DLD1 (cell line): Measurements from ENCODE around the gene GGT5.
"Not testable (repeated sequence)": the region's sequence is repeated elsewhere in the genome, so short reads cannot be mapped to it uniquely, and the experiment has no call there.

ENCODE experiments used
- in situ Hi-C: cut with HindIII; loops from 2 replicates; pipeline ENCODE4 v1.10.0; 2017; ENCODE audit warnings: low sequenced_read_pairs

The GGT5 gene

DNA sequence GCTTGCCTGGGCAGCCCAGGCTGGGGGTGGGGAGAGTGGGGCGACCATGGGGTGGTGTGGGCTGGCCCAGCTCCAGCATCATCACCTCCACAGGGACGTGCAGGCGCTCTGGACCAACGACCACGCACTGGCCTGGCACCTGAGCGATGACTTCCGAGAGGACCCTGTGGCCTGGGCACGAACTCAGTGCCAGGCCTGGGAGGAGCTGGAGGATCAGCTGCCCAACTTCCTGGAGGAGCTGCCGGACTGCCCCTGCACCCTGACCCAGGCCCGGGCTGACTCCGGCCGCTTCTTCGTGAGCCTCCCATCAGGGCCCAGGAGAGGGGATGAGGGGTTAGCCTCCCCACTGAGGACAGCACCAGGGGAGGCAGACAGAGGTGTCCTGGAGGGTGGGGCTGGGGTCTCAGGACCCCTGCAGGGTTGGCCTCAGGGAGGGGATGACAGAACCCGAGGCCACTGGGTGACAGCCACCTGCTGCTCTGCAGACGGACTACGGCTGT is 59.8 kb downstream of the GGT5 start:
- in situ Hi-C loops = no loop called here

DNA sequence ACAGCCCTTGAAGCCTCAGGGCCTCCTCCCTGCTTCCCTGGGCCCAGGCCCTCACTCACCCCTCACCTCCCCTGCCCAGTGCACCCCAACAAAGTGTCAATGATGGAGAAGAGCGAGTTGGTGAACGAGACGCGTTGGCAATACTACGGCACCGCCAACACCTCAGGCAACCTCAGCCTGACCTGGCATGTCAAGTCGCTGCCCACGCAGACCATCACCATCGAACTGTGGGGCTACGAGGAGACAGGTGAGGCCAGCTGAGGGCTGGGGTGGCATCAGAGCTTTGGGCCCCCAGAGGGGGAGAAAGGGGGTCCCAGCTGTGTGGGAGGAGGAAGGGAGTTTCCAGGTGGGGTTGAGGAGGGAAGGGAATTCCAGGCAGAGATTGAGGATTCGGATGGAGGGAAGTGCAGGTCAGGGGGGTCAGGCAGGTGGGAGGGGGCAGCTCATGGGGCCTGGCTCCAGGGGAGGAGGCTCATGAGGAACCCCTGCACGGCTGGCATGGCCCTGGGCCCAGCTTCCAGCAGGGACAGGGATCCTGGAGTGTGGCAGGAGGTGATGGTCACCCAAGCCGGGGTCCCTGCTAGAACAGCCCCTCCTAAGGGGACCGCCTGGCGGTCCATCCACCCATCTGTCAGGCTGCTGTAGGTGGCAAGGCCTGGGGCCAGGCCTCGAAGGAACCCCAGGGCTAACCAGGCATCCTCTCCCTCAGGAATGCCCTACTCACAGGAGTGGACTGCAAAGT is 60.7 kb downstream of the GGT5 start:
- in situ Hi-C loops = no loop called here

DNA sequence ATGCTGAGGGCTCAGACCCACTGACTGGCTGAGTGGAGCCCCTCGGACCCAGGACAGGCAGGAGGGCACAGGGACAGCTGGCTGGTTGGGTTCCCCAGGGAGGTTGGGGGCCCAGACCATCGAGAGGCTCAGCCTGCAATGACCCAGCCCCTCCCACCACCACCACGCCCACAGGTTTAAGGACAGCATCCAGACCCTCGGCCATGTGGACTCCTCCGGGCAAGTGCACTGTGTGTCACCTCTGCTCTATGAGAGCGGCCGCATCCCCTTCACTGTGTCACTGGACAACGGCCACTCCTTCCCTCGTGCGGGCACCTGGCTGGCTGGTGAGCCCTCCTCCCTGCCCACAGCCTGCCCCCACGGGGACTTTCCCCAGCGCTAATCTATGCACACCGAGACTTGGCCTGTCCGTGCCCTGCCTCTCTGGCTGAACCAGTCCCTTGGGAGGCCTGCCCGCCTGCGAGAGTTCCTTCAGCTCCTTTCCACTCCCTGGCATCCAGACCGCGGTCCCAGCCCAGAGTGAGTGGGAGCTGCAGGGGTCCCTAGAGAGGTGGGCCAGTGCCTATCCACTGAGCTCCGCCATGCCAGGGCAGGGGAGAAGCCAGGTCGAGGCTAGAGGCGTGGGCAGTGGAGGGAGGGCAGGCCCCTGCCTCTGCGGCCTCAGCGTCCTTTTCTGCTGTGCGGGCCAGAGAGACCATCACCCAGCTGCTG is 61.4 kb downstream of the GGT5 start:
- in situ Hi-C loops = no loop called here

DNA sequence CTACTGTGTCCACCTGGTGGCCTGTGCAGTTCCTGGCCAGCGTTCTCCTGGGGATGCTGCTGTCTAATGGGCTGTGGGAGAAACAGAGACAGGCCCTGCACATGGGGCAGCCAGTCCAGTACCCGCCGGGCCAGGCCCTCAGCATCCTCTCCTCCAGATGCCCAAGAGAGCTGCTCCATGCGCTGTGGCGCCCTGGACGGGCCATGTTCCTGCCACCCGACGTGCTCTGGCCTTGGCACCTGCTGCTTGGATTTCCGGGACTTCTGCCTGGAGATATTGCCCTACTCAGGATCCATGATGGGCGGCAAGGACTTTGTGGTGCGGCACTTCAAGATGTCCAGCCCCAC is 62.0 kb downstream of the GGT5 start:
- in situ Hi-C loops = not testable (repeated sequence)

DNA sequence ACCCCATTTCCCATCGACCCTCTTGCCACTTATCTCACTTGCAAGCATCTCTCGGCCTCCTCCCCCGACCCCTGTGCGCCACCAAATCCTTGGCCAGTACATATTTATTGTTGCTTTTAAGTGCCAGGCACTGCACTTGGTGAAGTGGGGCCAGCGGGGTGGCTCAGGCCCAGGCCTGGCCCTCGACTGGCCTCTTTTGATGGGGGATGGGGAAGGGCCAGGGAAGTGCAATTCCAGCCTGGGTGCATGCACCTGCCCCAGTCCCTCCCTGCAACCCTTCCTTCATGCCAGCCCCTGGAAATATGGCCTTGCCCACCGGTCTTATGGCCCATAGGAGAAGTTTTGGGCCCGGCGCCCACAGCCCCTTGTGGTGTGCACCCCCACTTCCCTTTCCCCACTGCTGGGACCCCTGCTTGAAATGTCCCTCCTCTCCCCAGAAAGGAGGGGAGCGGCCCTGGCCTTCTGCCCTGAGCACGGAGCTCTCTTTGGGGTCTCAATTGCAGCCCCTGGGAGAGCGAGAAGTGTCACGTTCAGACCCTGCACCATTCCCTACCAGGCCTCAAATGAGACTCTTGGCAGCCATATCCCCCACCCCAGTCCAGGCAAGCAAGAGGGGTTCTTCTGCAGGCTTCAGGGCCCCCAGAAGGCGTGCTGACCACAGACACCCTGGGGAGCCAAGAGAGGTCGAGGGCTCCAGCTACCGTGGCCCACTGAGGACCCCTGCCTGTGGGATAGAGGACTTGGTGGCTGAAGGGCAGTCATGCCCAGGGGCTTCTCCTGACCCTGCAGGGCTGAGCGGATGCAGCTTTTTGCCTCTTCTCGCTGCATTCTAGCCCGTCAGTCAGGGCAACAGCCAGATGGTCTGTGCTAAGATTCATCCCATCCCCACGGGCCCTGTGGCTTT is 62.6 kb downstream of the GGT5 start:
- in situ Hi-C loops = no loop called here

DNA sequence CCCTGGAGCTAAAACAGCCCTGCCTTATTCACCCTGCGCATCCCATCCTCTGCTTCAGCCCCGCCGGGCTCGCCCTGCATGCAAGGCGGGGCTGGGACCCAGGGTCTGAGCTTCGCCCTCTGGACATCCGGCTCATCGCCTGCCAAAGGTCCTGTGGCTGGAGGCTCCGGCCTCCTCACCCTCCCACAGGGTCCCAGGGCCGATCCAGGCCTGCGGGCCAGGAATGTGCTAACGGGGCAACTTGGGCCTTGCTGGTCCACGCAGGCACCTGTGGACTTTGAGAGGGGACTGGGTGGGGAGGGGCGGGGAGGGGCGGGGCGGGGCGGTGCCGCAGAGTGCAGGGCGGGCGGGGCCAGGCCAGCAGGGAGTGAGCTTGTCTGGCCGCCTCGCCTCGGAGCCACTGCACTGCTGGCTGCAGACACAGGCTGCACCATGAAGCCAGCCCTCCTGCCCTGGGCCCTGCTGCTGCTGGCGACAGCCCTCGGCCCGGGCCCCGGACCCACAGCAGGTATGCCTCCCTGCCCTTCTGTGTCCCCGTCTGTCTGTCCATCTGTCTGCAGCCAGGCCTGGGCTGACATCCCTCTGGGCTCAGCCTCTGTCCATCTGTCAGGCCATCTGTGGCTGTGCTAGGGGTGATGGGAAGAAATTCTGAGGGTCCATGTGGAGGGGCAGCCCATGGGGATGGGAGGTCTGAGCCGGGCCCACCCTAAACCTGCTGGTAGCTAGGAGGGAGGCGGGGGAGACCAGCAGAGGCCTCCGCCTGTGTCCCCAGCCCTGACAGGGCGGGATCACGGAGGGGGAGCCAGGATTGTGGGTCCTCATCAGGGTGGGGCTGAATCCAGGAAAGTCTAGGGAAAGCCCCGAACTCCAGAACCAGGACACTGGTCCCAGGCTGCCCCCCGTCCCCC is 63.5 kb downstream of the GGT5 start, which contains the start of gene SUSD2:
SUSD2 (plus strand) TSS at position 400 of the 908 bp plus-strand sequence; CDS start at position 433, 33 bp downstream.
- in situ Hi-C loops = no loop called here

DNA sequence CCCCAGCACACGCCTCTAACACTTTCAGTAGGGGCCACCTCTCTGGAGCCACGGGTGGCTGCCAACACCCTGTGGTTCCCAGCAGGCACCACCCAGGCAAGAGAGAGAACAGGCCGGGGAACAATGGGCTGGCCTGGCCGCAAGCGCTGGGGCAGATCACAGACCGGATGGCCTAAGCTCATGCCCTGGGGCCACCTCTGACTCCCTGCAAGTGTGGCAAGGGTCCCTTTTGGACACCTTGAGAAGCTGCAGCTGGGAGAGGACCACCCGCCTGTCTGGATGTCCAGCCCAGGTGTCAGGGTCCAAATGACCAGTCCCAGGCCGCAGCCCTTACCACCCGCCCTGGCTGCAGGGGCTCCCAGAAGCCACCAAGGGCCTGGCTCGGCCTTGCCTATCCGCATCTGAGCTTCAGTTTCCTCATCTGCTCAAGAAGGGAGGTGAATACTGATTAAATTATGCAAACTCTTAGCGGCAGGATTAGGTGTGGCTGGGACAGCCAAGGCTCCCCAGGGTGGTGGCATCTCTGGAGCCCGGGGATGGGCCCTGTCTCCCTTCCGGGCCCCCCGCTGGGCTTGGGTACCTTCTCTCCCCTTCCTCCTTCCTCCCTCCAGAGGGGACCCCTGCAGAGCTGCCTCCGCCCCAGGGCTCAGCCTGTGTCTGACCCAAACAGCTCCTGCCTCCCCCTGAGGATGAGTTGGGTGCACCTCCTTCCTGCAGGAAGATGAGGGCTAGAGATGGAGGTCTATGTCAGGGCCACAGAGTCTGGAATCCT is 64.4 kb downstream of the GGT5 start:
- in situ Hi-C loops = no loop called here

DNA sequence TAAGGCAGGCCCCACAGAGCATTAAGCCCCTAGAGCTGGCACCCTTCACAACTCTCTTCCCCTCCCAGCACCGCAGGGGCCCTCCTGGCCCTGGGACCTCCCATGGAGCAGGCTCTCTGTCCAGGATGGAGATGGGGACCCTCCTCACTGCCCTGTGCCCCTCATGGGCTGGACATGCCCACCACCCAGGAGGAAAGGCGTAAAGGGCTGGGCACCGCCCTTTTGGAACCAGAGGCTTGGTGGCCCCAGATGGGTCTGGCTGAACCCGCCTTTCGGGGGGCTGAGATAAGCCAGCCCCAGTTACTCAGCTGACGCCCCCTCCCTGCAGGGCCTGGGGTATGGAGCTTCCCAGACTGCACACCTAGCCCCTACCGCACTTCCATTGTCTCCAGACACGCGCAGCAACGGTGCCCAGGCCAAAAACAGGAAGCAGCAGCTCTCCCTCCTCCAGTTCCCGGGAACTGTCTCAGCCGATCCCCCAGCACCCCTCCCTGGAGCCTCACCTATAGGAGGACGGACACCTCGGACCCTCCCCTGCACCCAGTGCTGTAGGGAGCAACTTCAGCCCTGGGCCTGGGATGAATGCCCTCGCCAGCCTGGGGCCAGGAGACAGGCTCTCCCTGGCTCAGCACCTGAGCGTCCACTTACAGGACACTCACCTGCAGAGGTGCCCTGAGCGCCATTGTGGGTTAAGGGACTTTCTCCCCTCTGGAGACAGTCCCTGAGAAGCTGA is 65.2 kb downstream of the GGT5 start:
- in situ Hi-C loops = no loop called here

DNA sequence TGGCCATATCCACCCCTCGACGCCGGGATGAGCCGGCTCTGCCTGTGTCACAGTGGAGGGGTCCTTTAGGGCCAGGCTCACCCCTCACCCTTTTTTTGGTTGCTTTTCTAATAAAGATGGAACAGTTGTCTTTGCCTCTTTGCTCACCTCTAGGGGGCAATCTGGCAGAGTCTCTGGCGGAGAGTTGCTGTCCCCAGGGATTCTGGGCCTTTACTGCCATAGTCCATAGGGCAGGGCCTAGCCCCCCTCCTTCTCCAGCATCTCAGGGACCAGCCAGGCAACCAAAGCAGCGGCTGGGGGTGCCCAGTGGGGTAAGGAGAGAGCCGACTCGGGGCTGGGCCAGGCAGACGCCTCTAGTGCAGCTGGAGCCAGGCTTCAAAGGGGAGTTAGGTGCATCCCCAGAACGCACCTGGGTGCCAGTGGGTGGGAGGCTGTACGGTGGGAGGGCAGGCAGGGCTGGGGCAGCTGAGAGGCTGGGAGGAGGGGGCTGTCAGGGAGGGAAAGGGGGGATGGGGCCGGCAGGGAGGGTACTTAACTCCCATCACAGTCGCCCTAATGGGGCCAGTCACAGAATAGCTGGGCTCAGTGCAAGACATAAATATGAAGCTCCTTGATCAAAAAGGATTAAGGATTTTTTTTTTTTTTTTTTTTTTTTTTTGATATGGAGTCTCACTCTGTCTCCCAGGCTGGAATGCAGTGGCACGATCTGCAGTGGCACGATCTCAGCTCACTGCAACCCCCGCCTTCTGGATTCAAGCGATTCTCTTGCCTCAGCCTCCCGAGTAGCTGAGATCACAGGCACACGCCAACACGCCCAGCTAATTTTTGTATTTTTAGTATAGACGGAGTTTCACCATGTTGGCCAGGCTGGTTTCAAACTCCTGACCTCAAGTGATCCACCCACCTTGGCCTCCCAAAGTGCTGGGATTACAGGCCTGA is 66.1 kb downstream of the GGT5 start:
- in situ Hi-C loops = no loop called here

DNA sequence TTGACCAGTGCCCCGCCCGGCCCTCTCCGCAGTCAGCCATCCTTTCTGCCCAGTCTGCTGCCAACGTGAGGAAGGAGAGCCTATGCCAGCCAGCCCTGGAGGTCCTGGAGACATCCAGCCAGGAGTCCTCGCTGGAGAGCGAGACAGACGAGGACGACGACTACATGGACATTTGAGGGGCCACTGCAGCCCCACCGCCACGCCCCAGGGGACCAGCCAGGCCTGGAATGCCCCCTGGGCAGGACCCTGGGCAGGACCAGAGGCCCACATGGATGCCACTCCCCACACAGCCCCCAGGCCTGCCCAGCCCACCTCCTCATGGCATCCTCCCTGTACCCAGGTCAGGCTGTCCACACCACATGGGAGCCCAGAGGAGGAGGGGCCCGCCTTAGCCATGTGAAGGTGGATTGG is 66.9 kb downstream of the GGT5 start:
- in situ Hi-C loops = no loop called here

DNA sequence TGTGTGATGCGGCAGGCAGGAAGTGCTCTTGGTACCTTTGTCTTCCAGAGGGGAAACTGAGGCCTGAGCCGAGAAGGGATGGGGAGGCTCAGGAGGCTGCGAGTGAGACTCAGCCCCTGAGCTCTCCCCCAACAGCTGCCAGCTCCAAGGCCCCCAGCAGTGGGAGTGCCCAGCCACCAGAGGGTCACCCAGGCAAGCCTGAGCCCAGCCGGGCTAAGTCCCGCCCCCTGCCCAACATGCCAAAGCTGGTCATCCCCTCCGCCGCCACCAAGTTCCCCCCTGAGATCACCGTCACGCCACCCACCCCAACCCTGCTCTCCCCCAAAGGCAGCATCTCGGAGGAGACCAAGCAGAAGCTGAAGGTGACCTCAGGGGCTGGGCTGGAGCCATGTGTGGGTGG is 67.4 kb downstream of the GGT5 start:
- in situ Hi-C loops = no loop called here

DNA sequence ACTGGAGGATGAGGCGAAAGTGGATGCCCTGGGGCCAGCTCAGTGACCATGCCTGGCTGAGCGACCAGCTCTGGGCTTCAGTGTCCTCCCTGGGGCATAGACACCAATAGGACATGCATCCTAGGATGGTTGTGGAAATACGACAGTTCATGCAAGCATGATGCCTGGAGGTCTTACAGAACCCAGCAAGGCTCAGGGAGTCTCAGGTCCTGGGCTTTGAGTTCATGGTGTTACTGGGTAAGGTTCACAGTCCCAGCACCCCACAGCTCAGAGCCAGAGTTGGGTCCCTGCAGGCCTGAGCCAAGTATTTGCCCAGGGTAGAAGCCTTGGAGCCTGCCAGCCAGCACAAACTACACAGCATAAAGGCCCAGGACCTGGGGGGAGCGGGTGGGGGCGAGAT is 67.8 kb downstream of the GGT5 start:
- in situ Hi-C loops = no loop called here

DNA sequence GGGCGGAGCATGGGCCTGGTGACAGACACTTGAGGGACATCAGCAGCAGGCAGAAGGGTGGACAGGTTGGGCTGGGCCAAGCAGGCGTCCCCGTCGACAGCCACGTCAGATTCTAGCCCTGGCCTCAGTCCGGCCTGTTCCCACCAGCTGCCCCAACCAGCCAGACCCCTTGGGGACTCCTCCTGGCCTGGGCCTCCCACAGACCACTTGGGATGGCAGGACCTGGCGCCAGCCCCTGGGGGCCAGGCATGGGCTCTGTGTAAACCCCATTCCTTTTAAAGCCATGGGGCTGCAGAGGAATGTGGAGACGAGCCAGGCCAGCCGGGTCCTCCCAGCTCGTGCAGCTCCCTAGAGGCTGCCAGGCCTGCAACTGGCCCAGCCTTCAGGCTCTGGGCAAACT is 68.3 kb downstream of the GGT5 start:
- in situ Hi-C loops = no loop called here

DNA sequence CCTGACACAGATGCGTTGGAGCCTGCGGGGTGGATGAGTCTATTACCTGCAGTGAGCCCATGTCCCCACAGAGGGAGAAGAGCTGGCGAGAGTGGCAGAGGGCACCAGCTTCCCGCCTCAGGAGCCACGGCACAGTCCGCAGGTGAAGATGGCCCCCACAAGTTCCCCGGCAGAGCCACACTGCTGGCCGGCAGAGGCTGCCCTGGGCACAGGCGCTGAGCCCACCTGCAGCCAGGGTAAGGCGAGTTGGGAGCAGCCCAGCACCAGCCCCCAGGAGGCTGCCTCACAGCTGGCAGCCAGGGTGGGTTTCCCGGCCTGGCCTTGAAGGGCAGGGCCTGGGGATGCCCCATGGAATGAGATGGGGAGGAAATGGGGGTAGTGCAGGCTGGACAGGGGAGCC is 68.8 kb downstream of the GGT5 start:
- in situ Hi-C loops = no loop called here

DNA sequence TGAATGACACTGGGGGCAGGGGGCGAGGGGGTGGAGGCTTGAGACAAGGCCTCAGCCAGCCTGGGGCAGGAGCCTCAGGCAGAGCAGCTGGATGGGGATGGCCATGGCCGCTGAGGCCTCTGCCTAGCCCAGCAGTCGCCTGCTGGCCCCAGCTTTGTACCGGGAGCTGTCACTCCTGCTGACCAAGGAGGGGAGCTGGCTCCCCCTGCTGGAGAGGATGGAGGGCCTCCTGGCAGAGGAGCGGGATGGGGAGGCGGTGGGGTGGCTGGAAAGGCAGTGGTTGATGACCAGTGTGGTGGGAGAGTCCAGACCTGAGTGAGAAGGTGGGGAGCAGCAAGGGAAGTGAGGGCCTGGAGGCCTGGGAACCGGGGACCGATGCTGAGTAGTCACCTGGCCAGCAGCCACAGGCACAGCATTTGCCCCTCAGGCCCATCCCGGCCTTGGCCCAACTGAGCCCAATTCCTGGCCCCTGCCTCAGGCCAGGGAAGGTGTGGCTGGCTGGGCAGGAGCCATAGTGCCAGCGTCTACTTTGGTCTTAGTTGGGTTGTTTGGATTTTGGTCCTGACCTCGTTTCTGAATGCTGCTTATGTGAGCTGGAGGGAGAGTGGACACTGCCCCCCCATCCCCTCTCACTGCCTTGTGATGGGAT is 69.6 kb downstream of the GGT5 start:
- in situ Hi-C loops = no loop called here

DNA sequence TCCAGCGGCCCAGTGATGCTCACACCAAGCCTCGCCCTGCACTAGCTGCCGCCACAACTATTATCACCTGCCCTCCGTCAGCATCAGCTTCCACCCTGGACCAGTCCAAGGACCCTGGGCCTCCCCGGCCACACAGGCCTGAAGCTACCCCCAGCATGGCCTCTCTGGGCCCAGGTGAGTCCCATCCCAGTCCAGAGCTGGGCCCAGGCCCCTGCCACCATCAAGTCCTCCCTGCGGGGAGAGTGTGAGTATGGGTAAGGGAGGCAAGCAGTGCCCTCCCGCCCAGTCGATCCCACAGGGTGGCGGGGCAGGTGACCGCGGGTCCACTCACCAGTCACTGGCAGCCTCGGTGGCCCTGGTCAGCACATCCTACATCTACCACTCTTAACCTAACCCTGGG is 73.1 kb downstream of the GGT5 start:
- in situ Hi-C loops = no loop called here

DNA sequence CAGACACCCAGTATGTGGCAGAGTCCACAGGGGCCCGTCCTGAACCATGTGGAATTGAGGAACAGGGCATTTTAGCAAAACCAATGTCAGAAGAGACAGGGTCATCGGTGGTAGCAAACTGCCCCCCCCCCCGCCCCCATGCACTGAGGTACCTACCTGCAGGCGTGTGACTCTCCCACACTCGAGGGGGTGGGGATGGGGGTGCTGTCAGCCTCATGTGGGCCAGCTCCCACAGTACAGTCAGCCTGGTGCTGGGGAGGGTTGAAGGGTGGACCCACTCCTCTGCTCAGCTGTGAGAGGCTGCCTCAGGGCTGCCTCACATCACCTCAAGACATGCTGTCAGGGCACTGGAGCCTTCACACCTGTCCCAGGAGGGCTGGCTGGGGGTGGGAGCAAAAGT is 74.2 kb downstream of the GGT5 start:
- in situ Hi-C loops = no loop called here
